Left lung (tissue), 10 donors: ENCODE data around the gene USHBP1. TPM values are rescaled to one million over a fixed set of nuclear protein-coding genes. Genes with fewer than 3 reads are reported as not detected.

Experiments
- ATAC-seq: fragments of 200-7000 bp; cut with Tn5 transposase; one replicate; pipeline ENCODE4 v1.9.1; 2020; ENCODE audit warnings: moderate library complexity
- DNase-seq, 4 donors: peaks; one replicate each; pipeline ENCODE4 v3.0.0-alpha.2; 2013 to 2020
- H3K27ac ChIP-seq, 2 donors: fragments of 200-600 bp; sonication (generic) in 1 of 2; one replicate each; pipeline versions ENCODE4 v1.5.0 to v1.8.0; 2020 to 2021
- H3K27me3 ChIP-seq, 2 donors: fragments of 200-600 bp; sonication (generic) in 1 of 2; one replicate each; pipeline versions ENCODE4 v1.5.0 to v1.8.0; 2020 to 2021
- H3K36me3 ChIP-seq, 2 donors: fragments of 200-600 bp; sonication (generic) in 1 of 2; one replicate each; pipeline versions ENCODE4 v1.5.0 to v1.8.0; 2020 to 2021
- H3K4me1 ChIP-seq, 2 donors: fragments of 200-600 bp; one replicate each; pipeline ENCODE4 v1.8.0; 2021
- H3K4me3 ChIP-seq, 2 donors: fragments of 200-600 bp; sonication (generic) in 1 of 2; one replicate each; pipeline versions ENCODE4 v1.5.0 to v1.8.0; 2020 to 2021; ENCODE audit warnings: mild to moderate bottlenecking in 1 of 2
- H3K9me3 ChIP-seq, 2 donors: fragments of 200-600 bp; sonication (generic) in 1 of 2; one replicate each; pipeline versions ENCODE4 v1.5.0 to v1.8.0; 2020 to 2021
- intact Hi-C, 2 donors: fragments of 100-400 bp; cut with DNase I; formaldehyde crosslinking; loops; one replicate each; pipeline versions ENCODE4 v1.11.2 to v1.14.2; 2022
- polyA plus RNA-seq, 6 donors: library from polyadenylated mRNA; unstranded; fragments of 120-200 nt; gene quantifications; one replicate each; pipeline ENCODE4 v1.2.1, GENCODE V29; 2013; ENCODE audit not compliant: insufficient read length in 6 of 6
- total RNA-seq, 2 donors: library from RNA; stranded (reverse); fragmentation: NEBNext Ultra II Directional; extraction: Animal tissue kit (Norgen Biotek cat#: 25700); gene quantifications; one replicate each; pipeline ENCODE4 v1.2.1, GENCODE V29; 2021
- TF ChIP-seq, protein P1 (sequence below), 2 donors: fragments of 200-600 bp; sonication (generic) in 1 of 2; IDR thresholded peaks; one replicate each; pipeline versions ENCODE4 v1.5.0 to v1.8.0; 2021; ENCODE audit warnings: antibody characterized with exemption in 2 of 2
- donor health status: DM: no; HTN: yes; CAD: no.
- donor health status: DM: no; HTN: no; CAD: no.

USHBP1 gene
- total and polyA plus RNA-seq, 8 donors = 4.8 to 13.3 (median 10.8) TPM

DNA sequence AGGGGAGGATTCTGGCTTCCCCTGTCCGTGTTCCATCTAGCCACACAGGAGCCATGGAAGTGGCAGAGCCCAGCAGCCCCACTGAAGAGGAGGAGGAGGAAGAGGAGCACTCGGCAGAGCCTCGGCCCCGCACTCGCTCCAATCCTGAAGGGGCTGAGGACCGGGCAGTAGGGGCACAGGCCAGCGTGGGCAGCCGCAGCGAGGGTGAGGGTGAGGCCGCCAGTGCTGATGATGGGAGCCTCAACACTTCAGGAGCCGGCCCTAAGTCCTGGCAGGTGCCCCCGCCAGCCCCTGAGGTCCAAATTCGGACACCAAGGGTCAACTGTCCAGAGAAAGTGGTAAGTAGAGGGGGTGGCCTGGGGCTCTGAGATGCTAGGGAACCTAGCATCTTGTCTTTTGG lies 4.2 kb upstream of the USHBP1 start:
- TF ChIP-seq, protein P1, sequence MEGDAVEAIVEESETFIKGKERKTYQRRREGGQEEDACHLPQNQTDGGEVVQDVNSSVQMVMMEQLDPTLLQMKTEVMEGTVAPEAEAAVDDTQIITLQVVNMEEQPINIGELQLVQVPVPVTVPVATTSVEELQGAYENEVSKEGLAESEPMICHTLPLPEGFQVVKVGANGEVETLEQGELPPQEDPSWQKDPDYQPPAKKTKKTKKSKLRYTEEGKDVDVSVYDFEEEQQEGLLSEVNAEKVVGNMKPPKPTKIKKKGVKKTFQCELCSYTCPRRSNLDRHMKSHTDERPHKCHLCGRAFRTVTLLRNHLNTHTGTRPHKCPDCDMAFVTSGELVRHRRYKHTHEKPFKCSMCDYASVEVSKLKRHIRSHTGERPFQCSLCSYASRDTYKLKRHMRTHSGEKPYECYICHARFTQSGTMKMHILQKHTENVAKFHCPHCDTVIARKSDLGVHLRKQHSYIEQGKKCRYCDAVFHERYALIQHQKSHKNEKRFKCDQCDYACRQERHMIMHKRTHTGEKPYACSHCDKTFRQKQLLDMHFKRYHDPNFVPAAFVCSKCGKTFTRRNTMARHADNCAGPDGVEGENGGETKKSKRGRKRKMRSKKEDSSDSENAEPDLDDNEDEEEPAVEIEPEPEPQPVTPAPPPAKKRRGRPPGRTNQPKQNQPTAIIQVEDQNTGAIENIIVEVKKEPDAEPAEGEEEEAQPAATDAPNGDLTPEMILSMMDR (IDR thresholded peaks at IDR 0.05) = no peak
- H3K4me1 ChIP-seq = peaks cover 6 to 15% of the 10 kb centered on the region in 2 donors
- intact Hi-C loops = no loop called here
- no peak overlapping the region for H3K27ac ChIP-seq
- peaks cover 0 to 53% of the 10 kb centered on the region in 2 donors for H3K36me3 ChIP-seq
- no peaks in the 10 kb centered on the region for H3K27me3 ChIP-seq
- no peak overlapping the region for H3K4me3 ChIP-seq
- DNase-seq (no peak), ATAC-seq (no peak)
- no peaks in the 10 kb centered on the region for H3K9me3 ChIP-seq

DNA sequence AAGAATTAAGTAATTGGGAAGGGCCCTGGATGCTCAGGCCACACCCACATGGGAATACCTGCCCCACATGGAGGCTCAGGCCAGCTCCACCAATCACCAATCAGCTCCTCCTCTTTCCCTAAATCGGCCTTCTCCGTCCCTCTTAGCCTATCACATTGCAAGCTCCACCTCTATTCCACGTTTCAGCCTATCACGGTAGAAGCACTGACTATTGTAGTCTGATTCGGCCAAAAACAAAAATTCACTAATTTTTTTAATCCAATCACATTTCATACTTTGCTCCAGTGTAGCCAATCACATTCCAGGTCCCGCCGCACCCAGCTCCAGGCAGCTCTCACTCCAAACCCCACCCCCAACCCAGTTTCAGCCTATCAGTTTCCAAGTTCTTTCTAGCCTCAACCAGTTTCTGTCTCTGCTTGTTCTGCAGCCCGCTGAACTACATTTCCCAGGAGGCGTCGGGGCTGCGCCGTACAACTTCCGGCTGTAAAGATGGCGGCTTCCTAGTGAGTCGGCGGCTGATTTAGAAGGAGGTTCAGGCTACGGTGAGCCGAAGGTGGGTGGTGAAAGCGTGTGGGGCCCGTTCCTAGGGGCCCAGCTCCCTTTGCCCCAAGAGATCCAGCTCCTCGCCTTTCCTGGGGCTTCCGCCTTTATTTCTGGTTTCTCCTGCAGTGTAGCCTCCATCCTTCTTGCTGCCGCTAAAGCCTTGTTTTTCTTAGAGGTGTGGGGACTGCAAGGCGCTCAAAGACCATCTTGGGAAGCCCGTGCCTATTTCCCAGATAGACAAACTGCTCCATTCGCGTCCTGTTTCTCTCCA lies 2.6 kb upstream of the USHBP1 start, which contains the start of gene BABAM1:
Gene BABAM1, plus strand, starts transcription at position 469 of the 814 bp plus-strand sequence. CDS start 1,364 bp downstream, outside the sequence.
- peak within 1 kb of the TSS; percentile 65 to 77 for H3K27ac ChIP-seq
- DNase-seq (peak; percentile 93 to 97 (median 96)), ATAC-seq (peak; percentile 98)
- H3K4me1 ChIP-seq = peaks cover 6 to 15% of the 10 kb centered on the region in 2 donors
- peaks cover 0 to 37% of the 10 kb centered on the region in 2 donors for H3K36me3 ChIP-seq
- H3K4me3 ChIP-seq = peak within 1 kb of the TSS; percentile 82 to 83
- no peaks in the 10 kb centered on the region for H3K27me3 ChIP-seq
- TF ChIP-seq, protein P1 (IDR thresholded peaks at IDR 0.05) = no peak
- intact Hi-C loops = no loop called here
- no peaks in the 10 kb centered on the region for H3K9me3 ChIP-seq

DNA sequence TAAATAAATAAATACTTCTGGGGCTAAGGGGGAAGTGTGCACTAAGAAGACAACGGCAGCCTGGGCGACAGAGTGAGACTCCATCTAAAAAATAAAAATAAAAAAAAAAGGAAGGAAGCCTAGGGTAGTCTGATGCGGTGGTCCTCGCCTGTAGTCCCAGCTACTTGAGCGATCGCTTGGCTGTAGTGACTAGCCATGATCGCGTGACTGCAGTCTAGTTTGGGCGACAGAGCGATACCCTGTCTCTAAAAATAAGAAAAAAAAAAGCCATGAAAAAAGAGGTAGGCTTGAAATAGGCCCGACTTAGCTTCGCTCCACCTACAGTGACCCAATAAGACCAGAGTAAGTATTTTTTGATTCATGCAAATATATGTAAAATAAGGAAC lies 2.0 kb upstream of the USHBP1 start:
- ATAC-seq = no peak
- peak overlapping the region in 1 of 2 donors; percentile 83 for H3K4me3 ChIP-seq
- H3K27ac ChIP-seq = peak overlapping the region in 1 of 2 donors; percentile 77

DNA sequence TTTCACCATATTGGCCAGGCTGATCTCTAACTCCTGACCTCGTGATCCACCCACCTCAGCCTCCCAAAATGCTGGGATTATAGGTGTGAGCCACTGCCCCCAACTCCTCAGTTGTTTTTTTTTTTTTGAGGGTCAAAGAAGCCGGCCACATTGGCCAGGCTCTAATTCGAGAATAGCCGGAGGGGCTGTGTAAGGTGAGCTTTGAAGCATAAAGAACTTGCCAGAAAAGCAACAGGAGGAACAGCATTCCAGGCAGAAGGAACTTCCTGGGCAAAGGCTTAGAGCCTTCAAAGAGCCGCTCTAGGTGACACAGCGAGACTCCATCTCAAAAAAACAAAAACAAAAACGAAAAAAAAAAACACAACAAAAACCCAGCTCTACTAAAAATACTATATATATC lies 1.5 kb upstream of the USHBP1 start:
- H3K27ac ChIP-seq = peak overlapping the region in 1 of 2 donors; percentile 77
- H3K4me3 ChIP-seq = no peak overlapping the region
- TF ChIP-seq, protein P1 (IDR thresholded peaks at IDR 0.05) = no peak
- H3K36me3 ChIP-seq = peaks cover 0 to 25% of the 10 kb centered on the region in 2 donors
- ATAC-seq (no peak), DNase-seq (no peak)
- peaks cover 6 to 16% of the 10 kb centered on the region in 2 donors for H3K4me1 ChIP-seq
- no peaks in the 10 kb centered on the region for H3K9me3 ChIP-seq
- H3K27me3 ChIP-seq = no peaks in the 10 kb centered on the region
- intact Hi-C loops = no loop called here

More for the DNA sequence above, 2.0 kb upstream of the USHBP1 start:
- no peaks in the 10 kb centered on the region for H3K9me3 ChIP-seq
- H3K36me3 ChIP-seq = peaks cover 0 to 31% of the 10 kb centered on the region in 2 donors
- TF ChIP-seq, protein P1 (IDR thresholded peaks at IDR 0.05) = no peak
- no peaks in the 10 kb centered on the region for H3K27me3 ChIP-seq
- no peak for DNase-seq
- H3K4me1 ChIP-seq = peaks cover 6 to 15% of the 10 kb centered on the region in 2 donors
- intact Hi-C loops = no loop called here
